Measurements from ENCODE around the gene SYT2. TPM values are rescaled to one million over a fixed set of nuclear protein-coding genes. Genes with fewer than 3 reads are reported as not detected.

Gene SYT2
- total RNA-seq, 1 experiment from 2014 or later: not detected

- DNase-seq (ENCODE audit: low read depth, low spot score) (no peak), ATAC-seq (no peak)
- H4K20me1 ChIP-seq (ENCODE audit: insufficient read depth): no peaks in the 10 kb centered on the region
- intact Hi-C loops (cut with micrococcal nuclease): no loop called here
- CTCF ChIA-PET: no interaction called here
- peaks cover 22% of the 10 kb centered on the region; the same call in 1 of the 2 replicates for H3K27me3 ChIP-seq (ENCODE audit: insufficient read depth, low read length)
- no peak overlapping the region for H3K4me2 ChIP-seq (ENCODE audit: low read length)
- no peak overlapping the region for H3K27ac ChIP-seq (ENCODE audit: low read depth, low read length)
- POLR2A ChIA-PET: no interaction called here
- RAD21 ChIA-PET (ENCODE audit: low non-redundant PET in 1 of 2, low total read pairs in 2 of 2, uncharacterized antibody in 2 of 2, unreplicated experiment in 2 of 2): no interaction called here
- H3K9ac ChIP-seq (ENCODE audit: low read length): no peak overlapping the region
- H3K4me3 ChIP-seq (replicated peaks in 1 of 2; ENCODE audit: low read depth in 1 of 2, low read length in 2 of 2): no peak overlapping the region
- no TSS peak for BruUV-seq (replicated peaks)
- TF ChIP-seq SP1 (IDR thresholded peaks at IDR 0.05; ENCODE audit: low read depth): no peak
- TF ChIP-seq MAX (IDR thresholded peaks at IDR 0.05): no peak
- TF ChIP-seq SRF (IDR thresholded peaks at IDR 0.05; ENCODE audit: low read depth): no peak
- no peak for TF ChIP-seq RAD21 (IDR thresholded peaks at IDR 0.05; ENCODE audit: low read depth)
- TF ChIP-seq JUND (IDR thresholded peaks at IDR 0.05): no peak
- no peak for TF ChIP-seq ZFX (IDR thresholded peaks at IDR 0.05)
- TF ChIP-seq EGR1 (IDR thresholded peaks at IDR 0.05; ENCODE audit: low read depth): no peak
- H3K9me2 ChIP-seq (ENCODE audit: insufficient read depth): no peaks in the 10 kb centered on the region
- no peaks in the 10 kb centered on the region for H3K36me3 ChIP-seq (ENCODE audit: control insufficient read depth in 1 of 2, insufficient read depth in 2 of 2, low read length in 2 of 2)
- no peak overlapping the region for H2AFZ ChIP-seq (ENCODE audit: low read depth, low read length, poor library complexity, severe bottlenecking)
- H3K4me1 ChIP-seq (ENCODE audit: control insufficient read depth in 1 of 2, insufficient read depth in 2 of 2, low read length in 2 of 2): no peaks in the 10 kb centered on the region
- H3K79me2 ChIP-seq (ENCODE audit: insufficient read depth, low read length): no peaks in the 10 kb centered on the region
- H3K9me3 ChIP-seq (ENCODE audit: control insufficient read depth in 1 of 2, insufficient read depth in 1 of 2, low read depth in 1 of 2, low read length in 2 of 2): no peaks in the 10 kb centered on the region
These were observed 65.8 kb downstream of the SYT2 start for GRCh38 chr1:202644219-202645096.

GRCh38 chr1:202643397-202644218, 66.6 kb downstream of the SYT2 start:
- no peak overlapping the region for H3K4me3 ChIP-seq (replicated peaks in 1 of 2; ENCODE audit: low read depth in 1 of 2, low read length in 2 of 2)
- intact Hi-C loops (cut with micrococcal nuclease): no loop called here
- TF ChIP-seq FOSL1 (IDR thresholded peaks at IDR 0.05; ENCODE audit: low read depth) (no peak), RAD21 (IDR thresholded peaks at IDR 0.05; ENCODE audit: low read depth) (no peak), SRF (IDR thresholded peaks at IDR 0.05; ENCODE audit: low read depth) (no peak), TCF7L2 (IDR thresholded peaks at IDR 0.05; ENCODE audit: borderline replicate concordance, extremely low read depth, insufficient read depth, insufficient read length) (no peak)
- no peak overlapping the region for H2AFZ ChIP-seq (ENCODE audit: low read depth, low read length, poor library complexity, severe bottlenecking)
- CTCF ChIA-PET: no interaction called here
- H3K9ac ChIP-seq (ENCODE audit: low read length): no peak overlapping the region
- H3K36me3 ChIP-seq (ENCODE audit: control insufficient read depth in 1 of 2, insufficient read depth in 2 of 2, low read length in 2 of 2): no peaks in the 10 kb centered on the region
- RAD21 ChIA-PET (ENCODE audit: low non-redundant PET in 1 of 2, low total read pairs in 2 of 2, uncharacterized antibody in 2 of 2, unreplicated experiment in 2 of 2): no interaction called here
- H3K9me2 ChIP-seq (ENCODE audit: insufficient read depth): no peaks in the 10 kb centered on the region
- H3K4me1 ChIP-seq (ENCODE audit: control insufficient read depth in 1 of 2, insufficient read depth in 2 of 2, low read length in 2 of 2): no peaks in the 10 kb centered on the region
- BruUV-seq (replicated peaks): no TSS peak
- H3K4me2 ChIP-seq (ENCODE audit: low read length): no peak overlapping the region
- POLR2A ChIA-PET: no interaction called here
- DNase-seq (ENCODE audit: low read depth, low spot score): no peak
- no peak overlapping the region for H3K27ac ChIP-seq (ENCODE audit: low read depth, low read length)
- H3K9me3 ChIP-seq (ENCODE audit: control insufficient read depth in 1 of 2, insufficient read depth in 1 of 2, low read depth in 1 of 2, low read length in 2 of 2): no peaks in the 10 kb centered on the region
- no peaks in the 10 kb centered on the region for H4K20me1 ChIP-seq (ENCODE audit: insufficient read depth)
- H3K79me2 ChIP-seq (ENCODE audit: insufficient read depth, low read length): no peaks in the 10 kb centered on the region
- H3K27me3 ChIP-seq (ENCODE audit: insufficient read depth, low read length): peaks cover 16% of the 10 kb centered on the region; the same call in 1 of the 2 replicates
- no peak for ATAC-seq
